Breast epithelium (tissue), 4 donors: ENCODE results near the gene TXNRD2. TPM values are rescaled to one million over a fixed set of nuclear protein-coding genes. Genes with fewer than 3 reads are reported as not detected.

Experiments
- DNase-seq, 2 donors: peaks; one replicate each; pipeline ENCODE4 v3.0.0-alpha.2; 2019; ENCODE audit warnings: low spot score in 2 of 2
- H3K27ac ChIP-seq, 2 donors: fragments of 200-600 bp; sonication (generic) in 1 of 2; one replicate each; pipeline ENCODE4 v1.5.1; 2016 to 2019; ENCODE audit warnings: mild to moderate bottlenecking in 1 of 2
- H3K27me3 ChIP-seq, 2 donors: fragments of 200-600 bp; sonication (generic) in 1 of 2; one replicate each; pipeline versions ENCODE4 v1.5.1 to v1.6.0; 2017 to 2019; ENCODE audit warnings: control low read depth in 1 of 2, mild to moderate bottlenecking in 1 of 2
- H3K36me3 ChIP-seq: fragments of 200-600 bp; one replicate; pipeline ENCODE4 v1.5.1; 2019
- H3K4me1 ChIP-seq, 2 donors: fragments of 200-600 bp; sonication (generic); one replicate each; pipeline ENCODE4 v1.5.1; 2016 to 2019; ENCODE audit warnings: control low read depth in 1 of 2
- H3K4me3 ChIP-seq, 3 donors: fragments of 200-600 bp; sonication (generic); 1 replicate in 2 of 3; 2 replicates in 1 of 3; pipeline ENCODE4 v1.5.1; 2016 to 2019; ENCODE audit warnings: mild to moderate bottlenecking in 3 of 3, moderate library complexity in 2 of 3
- H3K9me3 ChIP-seq, 2 donors: fragments of 200-600 bp; sonication (generic) in 1 of 2; one replicate each; pipeline ENCODE4 v1.5.1; 2016 to 2019; ENCODE audit warnings: control low read depth in 1 of 2
- POLR2A ChIP-seq: fragments of 450-650 bp; IDR thresholded peaks from one replicate; pipeline ENCODE4 v1.6.1; 2016; ENCODE audit warnings: antibody characterized with exemption, mild to moderate bottlenecking, moderate library complexity
- POLR2AphosphoS5 ChIP-seq, 3 donors: sonication (generic); formaldehyde crosslinking; IDR thresholded peaks; one replicate each; pipeline ENCODE4 v1.6.1; 2017; ENCODE audit warnings: antibody characterized with exemption in 3 of 3
- intact Hi-C: fragments of 100-400 bp; cut with DNase I; formaldehyde crosslinking; loops from one replicate; pipeline ENCODE4 v1.15.1; 2023; ENCODE audit warnings: low total_unique reads
- total RNA-seq, 3 donors: library from RNA; depleted of rRNA; stranded (reverse); fragments of >200 nt; gene quantifications; one replicate each; pipeline ENCODE4 v1.1.0, GENCODE V29; 2016
- TF ChIP-seq, protein P1 (sequence below), 3 donors: fragments of 450-650 bp; IDR thresholded peaks; one replicate each; pipeline ENCODE4 v1.5.1; 2016 to 2017; ENCODE audit warnings: antibody characterized with exemption in 3 of 3, mild to moderate bottlenecking in 3 of 3, moderate library complexity in 3 of 3

The TXNRD2 gene
- total RNA-seq, 3 donors from 2014 or later, result 13.8 to 22.8 (median 20.6) TPM

DNA sequence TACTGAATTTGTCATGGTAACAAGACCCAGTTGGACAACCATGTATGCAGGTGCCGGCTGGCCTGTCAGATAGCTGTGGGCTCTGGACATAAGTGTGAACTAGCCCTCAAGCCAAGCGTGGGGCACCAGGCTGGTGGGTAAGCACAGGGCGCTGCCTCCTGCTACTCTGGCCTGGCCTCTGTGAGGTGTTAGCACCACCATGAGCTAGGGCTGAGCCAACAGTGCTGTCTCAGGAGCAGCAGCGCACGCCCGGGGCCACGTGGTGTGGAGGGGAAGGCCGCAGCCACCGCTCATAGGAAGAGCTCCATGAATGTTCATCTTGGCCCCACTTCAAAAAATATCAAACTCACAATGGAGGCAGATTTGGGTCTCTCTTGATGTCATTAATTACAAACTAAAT lies 51.7 kb downstream of the TXNRD2 start:
- H3K27ac ChIP-seq, result no peak overlapping the region
- H3K4me1 ChIP-seq, result peaks cover 0 to 14% of the 10 kb centered on the region in 2 donors
- no peak for DNase-seq
- no peaks in the 10 kb centered on the region for H3K9me3 ChIP-seq
- intact Hi-C loops, result no loop called here
- H3K27me3 ChIP-seq, result no peaks in the 10 kb centered on the region
- H3K36me3 ChIP-seq, result no peaks in the 10 kb centered on the region
- TF ChIP-seq POLR2A (no peak), POLR2AphosphoS5 (IDR thresholded peaks at IDR 0.05) (no peak)
- TF ChIP-seq, protein P1, sequence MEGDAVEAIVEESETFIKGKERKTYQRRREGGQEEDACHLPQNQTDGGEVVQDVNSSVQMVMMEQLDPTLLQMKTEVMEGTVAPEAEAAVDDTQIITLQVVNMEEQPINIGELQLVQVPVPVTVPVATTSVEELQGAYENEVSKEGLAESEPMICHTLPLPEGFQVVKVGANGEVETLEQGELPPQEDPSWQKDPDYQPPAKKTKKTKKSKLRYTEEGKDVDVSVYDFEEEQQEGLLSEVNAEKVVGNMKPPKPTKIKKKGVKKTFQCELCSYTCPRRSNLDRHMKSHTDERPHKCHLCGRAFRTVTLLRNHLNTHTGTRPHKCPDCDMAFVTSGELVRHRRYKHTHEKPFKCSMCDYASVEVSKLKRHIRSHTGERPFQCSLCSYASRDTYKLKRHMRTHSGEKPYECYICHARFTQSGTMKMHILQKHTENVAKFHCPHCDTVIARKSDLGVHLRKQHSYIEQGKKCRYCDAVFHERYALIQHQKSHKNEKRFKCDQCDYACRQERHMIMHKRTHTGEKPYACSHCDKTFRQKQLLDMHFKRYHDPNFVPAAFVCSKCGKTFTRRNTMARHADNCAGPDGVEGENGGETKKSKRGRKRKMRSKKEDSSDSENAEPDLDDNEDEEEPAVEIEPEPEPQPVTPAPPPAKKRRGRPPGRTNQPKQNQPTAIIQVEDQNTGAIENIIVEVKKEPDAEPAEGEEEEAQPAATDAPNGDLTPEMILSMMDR (IDR thresholded peaks at IDR 0.05), result no peak
- H3K4me3 ChIP-seq, result no peak overlapping the region

- H3K27me3 ChIP-seq, result no peaks in the 10 kb centered on the region
- intact Hi-C loops, result no loop called here
- H3K4me1 ChIP-seq, result peaks cover 0 to 14% of the 10 kb centered on the region in 2 donors
- H3K4me3 ChIP-seq, result no peak overlapping the region
- no peak for DNase-seq
- H3K36me3 ChIP-seq, result no peaks in the 10 kb centered on the region
- no peaks in the 10 kb centered on the region for H3K9me3 ChIP-seq
- H3K27ac ChIP-seq, result no peak overlapping the region
- TF ChIP-seq POLR2A, result no peak
Observed at GRCh38 chr22:19888131-19888746, 53.4 kb downstream of the TXNRD2 start.

DNA sequence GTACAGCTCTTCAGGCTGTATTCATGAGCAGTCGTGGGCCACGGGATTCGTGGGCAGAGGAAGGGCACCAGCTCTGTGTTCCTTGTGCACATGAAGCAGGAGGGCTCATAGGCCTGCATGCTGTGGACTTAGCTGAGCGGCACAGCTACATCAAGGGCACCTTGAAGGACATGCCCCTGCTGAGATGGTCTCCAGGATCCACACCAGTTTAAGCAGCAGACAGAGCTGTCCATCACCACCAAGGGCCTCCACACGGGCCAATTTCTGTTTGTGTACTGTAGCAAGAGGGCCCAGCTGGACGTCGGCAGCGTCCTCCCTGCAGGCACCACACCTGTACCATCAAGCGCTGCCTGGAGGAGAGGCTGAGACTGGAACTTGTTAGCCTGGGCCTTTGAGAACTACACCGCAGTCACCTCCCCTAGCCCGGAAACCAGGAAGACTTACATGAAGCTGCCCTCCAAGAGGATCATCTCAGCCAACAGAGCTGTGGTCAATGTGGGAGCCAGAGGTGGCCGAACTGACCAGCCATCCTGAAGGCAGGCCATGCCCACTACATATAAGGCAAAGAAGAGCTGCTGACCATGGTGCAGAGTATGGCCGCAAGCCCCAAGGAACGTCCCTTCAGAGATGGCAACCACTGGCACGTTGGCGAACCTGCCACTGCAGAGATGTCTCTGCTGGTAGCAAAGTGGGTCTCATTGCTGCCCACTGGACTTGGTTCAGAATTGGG lies 54.2 kb downstream of the TXNRD2 start:
- Histone ChIP-seq H3K4me3 (no peak overlapping the region), H3K4me1 (peaks cover 0 to 13% of the 10 kb centered on the region in 2 donors), H3K27me3 (no peaks in the 10 kb centered on the region), H3K9me3 (no peaks in the 10 kb centered on the region), H3K36me3 (no peaks in the 10 kb centered on the region), H3K27ac (peak overlapping the region; percentile 67 to 83)
- TF ChIP-seq, protein P1 (IDR thresholded peaks at IDR 0.05), result no peak
- TF ChIP-seq POLR2A (no peak), POLR2AphosphoS5 (IDR thresholded peaks at IDR 0.05) (no peak)
- no peak for DNase-seq
- intact Hi-C loops, result no loop called here

DNA sequence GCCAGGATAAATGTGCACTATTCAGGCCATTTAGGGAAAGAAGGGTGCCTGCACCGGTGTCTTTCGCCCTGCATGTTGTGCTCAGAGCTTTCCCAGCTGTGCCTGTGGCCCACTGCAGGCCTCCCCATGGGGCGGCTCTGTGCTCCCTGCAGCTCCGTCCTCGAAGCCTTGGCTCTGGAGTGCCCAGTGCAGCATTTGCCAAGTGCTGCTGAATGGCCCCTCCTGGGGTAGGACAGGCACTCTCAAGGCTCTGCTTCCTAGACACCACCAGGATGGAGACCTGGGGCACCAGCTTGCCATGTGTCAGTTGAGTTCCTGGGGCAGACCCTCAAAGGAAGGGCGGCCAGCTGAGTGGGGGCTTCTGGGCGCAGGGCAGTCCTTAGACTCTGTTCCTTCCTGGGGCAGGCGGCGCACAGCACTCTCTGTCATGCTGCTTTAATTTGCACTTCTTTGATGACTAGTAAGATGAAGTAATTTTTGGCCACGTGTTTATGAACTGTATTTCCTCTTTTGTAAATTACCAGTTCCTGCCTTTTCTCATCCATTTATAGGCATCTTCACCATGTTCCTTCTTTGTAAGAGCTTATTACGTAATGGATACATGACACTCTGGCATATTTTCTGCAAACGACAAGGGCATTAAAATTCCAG lies 54.9 kb downstream of the TXNRD2 start:
- H3K27me3 ChIP-seq, result no peaks in the 10 kb centered on the region
- no peak overlapping the region for H3K4me3 ChIP-seq
- TF ChIP-seq, protein P1 (IDR thresholded peaks at IDR 0.05), result no peak
- TF ChIP-seq POLR2AphosphoS5 (IDR thresholded peaks at IDR 0.05), result no peak
- TF ChIP-seq POLR2A, result no peak
- peaks cover 0 to 7% of the 10 kb centered on the region in 2 donors for H3K4me1 ChIP-seq
- peak overlapping the region; percentile 67 to 83 for H3K27ac ChIP-seq
- no peaks in the 10 kb centered on the region for H3K9me3 ChIP-seq
- intact Hi-C loops, result no loop called here
- H3K36me3 ChIP-seq, result no peaks in the 10 kb centered on the region
- DNase-seq, result no peak

- no peak for DNase-seq
- Histone ChIP-seq H3K36me3 (no peaks in the 10 kb centered on the region), H3K9me3 (no peaks in the 10 kb centered on the region), H3K4me3 (no peak overlapping the region), H3K4me1 (peaks cover 0 to under 1% of the 10 kb centered on the region in 2 donors), H3K27ac (peak overlapping the region; percentile 67 to 76), H3K27me3 (no peaks in the 10 kb centered on the region)
- intact Hi-C loops, result no loop called here
- TF ChIP-seq, protein P1 (IDR thresholded peaks at IDR 0.05), result no peak
- TF ChIP-seq POLR2AphosphoS5 (IDR thresholded peaks at IDR 0.05) (no peak), POLR2A (no peak)
Observed at GRCh38 chr22:19885841-19886592, 55.6 kb downstream of the TXNRD2 start.
